IMR-90 (cell line): ENCODE results near the gene GRAMD1B.

Experiments used
- CTCF ChIP-seq: conservative IDR thresholded peaks from 2 replicates; pipeline ENCODE4 v1.5.1; 2012; ENCODE audit warnings: mild to moderate bottlenecking, low read depth, low read length, improper control_type of control experiment
- MAFK ChIP-seq: IDR thresholded peaks from 2 replicates; pipeline ENCODE4 v1.6.1; 2012; ENCODE audit warnings: low read depth, low read length, improper control_type of control experiment
- RAD21 ChIP-seq: IDR thresholded peaks from 2 replicates; pipeline ENCODE4 v1.6.1; 2012; ENCODE audit warnings: low read length, improper control_type of control experiment
- USF2 ChIP-seq: fragments of 150-350 bp; IDR thresholded peaks from 2 replicates; pipeline ENCODE4 v1.6.1; 2017; ENCODE audit warnings: mild to moderate bottlenecking, antibody characterized with exemption, low read length, low read depth

- no peak for TF ChIP-seq RAD21
- TF ChIP-seq CTCF, result no peak
- no peak for TF ChIP-seq MAFK
- no peak for TF ChIP-seq USF2
Measured at GRCh38 chr11:123594921-123595320, 164.9 kb downstream of the GRAMD1B start.
